CD4-positive, alpha-beta T cell treated with Interleukin-17A for 1 hour (primary cell): ENCODE data around the gene LST1.
"Not testable (repeated sequence)": the region's sequence is repeated elsewhere in the genome, so short reads cannot be mapped to it uniquely, and the experiment has no call there.

Experiments
- DNase-seq: peaks from one replicate; pipeline ENCODE4 v3.0.0-alpha.2; 2020

LST1 gene

DNA sequence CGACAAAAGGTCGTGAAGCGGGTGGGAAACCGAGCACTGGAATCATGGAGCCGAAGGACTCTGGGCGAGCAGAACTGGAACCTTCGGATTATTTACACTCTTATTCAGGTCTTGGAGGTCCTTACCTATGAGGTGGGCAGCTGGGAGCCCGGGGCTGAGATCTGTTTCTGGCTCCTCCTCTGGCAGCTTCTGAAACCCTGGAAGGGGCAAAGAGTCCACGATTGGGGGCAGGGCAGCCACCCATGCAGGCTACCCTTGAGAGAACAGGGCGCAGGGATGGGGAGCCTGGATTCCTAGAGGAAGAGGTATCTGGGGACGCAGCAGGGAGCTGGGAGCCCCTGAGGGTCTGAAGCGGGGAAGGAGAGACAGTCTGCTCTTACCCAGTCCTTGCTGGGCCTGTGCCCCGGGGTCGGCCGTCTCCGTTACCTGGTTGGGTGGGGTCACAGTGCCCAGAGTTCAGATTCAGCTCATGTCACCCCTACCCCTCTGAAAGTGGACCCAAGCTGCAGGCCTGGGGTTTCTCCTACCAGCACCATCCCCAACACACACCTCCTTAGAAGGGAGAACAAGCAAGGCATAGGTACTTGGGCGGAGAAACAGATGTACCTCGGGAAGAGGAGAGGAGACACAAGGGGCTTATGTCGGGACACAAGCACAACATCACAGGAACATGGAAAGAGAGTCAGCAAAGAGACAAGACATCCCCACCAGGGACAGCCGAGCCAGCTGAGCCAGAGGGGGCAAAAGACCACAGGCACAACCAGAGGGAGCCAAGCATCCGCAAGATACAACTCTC, 4.4 kb upstream of the LST1 start:
- no peak for DNase-seq

DNA sequence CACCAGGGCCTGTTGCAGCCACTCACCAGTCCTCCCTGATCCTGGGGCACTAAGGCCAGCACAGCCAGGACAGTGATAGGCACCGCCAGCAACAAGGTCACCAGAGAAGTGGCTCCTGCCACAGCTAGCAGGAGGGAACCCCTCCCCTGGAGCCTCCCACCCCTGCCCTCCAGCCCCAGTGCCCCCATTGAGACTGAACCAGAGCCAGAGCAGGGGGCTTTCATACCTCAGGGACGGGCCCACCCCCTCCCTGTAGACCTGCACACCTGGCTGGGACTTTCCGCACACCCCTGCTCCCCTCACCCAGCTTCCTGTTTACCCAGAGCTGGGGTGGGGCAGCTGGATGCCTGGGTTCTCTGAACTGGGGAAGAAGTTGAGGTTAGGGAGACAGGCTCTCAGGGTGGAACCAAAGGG, 3.8 kb upstream of the LST1 start, which contains the start of gene LTB:
TSS of gene LTB (minus strand) at position 195 of the 414 bp plus-strand sequence. CDS start at position 188, 7 bp downstream.
- peak; percentile 85 for DNase-seq

DNA sequence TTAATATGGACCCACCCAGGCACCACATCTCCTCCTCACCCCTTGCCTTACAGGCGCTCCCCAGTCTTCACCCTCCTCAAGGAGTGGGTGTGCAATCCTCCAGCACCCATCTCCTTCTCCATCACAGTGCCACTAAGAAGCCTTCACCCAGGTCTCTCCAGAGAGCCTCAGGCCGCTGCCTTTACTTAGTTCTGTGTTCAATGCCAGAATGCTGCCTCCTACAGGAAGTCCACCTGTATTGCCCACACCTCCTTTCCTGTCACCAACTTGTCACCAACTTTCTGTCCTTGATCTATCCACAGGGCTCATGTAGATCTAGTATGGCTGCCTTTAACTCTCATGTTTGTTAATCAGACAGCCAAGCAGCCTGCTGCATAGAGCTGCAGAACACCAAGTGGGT, 586 bp upstream of the LST1 start:
- DNase-seq = peak; percentile 73

DNA sequence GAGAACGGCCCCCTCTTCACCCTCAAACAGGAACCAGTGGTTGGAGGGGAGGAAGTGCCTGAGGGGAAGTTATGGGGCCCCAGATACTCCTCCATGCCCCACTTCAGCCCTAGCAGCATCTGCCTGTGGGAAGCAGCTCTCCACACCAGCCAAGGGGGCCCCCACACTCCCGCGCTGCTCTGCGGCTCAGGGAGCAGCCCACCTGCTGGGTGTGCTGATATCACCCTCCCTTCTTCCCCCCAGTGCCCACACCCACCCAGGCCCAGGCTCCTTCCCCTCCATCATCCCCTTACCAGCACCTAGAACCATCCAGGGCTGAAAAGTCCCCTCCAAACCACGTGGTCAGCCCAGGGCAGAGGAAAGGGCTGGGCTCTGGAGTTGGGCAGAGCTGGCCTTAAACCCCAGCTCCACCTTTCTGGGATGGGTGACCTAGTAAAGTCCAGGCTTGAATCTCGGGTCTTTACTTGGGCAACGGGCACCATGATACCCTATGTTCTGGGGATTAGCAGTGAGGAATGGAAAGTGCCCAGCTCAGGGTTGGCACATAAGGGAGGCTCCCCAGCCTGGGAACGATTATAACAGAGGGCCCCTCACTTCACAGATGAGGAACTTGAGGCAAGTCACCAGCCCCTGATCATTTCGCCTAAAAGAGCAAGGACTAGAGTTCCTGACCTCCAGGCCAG, 663 bp downstream of the LST1 start:
- peak; percentile 54 for DNase-seq

DNA sequence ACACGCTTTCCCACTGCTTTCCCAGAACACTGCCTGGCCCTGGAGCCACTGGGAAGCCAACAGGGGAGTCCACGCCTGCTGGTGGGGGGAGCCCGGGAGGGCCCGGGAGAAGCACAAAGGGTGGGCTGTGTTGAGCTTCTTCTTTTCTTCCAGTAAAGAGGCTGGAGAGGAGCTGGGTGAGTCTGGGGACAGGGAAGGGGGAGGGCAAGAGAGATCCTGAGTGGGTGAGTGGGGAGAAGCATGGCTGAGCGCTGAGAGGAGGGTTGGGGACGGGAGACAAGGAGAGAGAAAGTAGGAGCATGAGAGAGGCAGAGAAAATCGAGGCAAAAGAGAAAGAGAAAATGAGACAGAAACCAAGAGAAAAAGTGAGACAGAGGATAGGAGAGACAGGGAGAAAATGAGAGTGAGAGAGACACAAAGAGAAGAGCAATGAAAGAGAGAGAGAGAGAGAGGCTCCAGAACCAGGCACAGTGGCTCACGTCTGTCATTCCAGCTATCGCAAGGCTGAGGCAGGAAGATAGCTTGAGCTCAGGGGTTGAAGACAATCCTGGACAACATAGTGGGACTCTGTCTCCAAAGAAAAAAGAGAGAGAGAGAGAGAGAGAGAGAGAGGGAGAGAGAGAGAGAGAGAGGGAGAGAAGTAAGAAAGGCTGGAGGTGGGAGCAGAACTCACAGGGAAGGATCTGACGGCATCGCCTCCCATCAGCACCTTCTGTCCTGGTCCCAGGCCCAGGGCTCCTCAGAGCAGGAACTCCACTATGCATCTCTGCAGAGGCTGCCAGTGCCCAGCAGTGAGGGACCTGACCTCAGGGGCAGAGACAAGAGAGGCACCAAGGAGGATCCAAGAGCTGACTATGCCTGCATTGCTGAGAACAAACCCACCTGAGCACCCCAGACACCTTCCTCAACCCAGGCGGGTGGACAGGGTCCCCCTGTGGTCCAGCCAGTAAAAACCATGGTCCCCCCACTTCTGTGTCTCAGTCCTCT, 2.0 kb downstream of the LST1 start:
- no peak for DNase-seq

DNA sequence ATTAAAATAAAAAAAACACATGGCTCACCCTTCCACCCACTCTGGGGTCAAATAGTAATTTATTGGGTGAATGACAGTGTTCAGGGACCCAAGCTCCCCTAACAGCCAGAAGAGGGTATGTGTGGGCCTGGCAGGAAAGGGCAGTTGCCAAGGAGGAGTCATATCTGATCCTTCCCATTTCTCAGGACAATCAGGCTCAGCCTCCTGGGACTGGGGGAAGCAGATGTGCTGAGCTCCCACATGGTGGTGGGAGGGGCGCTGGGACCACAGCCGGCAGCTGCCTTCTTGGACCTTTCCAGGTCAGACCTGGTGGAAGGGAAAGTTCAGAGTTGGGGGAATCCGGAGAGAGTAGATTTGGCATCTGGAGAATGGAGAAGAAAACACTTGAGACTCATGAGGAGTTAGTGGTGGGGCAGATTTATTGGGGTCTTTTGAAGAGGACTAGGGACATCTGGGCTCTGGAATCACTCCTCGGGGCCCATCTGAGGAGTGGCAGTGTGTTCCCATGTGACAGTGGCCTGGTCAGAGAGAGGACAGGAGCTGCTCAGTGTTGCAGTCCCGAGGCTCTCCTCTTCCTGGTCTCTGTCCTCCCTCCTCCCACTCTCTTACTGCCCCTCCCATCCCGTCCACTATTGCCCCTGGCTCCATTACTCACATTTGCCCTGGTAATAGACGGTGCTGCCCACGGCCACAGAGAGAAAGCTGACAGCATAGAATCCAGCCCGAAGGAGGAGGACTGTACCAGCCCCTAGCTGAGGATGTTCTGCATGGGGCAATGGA, 3.0 kb downstream of the LST1 start:
- no peak for DNase-seq

DNA sequence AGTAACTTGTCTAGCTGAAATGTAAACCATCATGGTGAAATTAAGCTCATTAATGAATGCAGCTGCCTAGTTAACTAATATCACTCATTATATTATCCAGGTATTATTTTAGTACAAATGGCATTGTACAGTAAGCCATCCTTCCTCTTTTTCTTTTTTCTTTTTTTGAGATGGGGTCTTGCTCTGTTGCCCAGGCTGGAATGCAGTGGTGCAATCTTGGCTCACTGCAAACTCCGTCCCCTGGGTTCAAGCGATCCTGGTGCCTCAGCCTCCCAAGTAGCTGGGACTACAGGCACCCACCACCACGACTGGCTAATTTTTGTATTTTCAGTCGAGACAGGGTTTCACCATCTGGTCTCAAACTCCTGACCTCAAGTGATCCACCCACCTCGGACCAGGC, 4.6 kb downstream of the LST1 start:
- DNase-seq = not testable (repeated sequence)

DNA sequence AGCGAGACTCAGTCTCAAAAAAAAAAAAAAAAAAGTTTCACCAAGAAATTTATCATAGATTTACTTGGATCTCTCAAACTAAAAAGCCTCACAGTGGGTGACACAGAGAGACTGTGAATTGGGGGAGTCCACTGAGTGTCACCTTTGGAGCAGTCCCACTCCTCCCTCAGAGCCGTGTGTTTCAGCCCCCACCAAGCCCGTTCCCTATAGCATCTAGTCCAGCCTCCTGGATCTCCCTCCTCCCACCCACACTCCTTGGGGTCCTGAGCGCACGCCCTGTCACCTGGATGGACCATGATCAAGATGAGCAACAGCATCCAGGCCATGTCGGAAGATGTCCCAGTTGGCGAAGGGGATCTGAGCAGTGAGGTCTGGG, 6.3 kb downstream of the LST1 start:
- DNase-seq = no peak

DNA sequence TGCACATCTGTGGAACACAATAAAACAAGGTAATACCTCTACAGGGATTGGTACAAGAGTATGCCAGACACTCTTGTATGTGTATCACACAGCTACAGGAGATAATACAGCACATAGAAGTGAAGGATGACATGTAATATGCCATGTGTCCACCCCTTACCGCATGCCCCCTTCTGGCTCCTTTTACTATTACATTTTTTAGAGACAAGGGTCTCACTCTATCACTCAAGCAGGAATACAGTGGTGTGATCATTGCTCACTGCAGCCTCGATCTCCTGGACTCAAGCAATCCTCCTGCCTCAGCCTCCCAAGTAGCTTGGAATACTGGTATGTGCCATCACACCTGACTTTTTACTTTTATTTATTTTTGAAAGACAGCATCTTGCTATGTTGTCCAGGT, 10.9 kb downstream of the LST1 start:
- DNase-seq = peak; percentile 85

DNA sequence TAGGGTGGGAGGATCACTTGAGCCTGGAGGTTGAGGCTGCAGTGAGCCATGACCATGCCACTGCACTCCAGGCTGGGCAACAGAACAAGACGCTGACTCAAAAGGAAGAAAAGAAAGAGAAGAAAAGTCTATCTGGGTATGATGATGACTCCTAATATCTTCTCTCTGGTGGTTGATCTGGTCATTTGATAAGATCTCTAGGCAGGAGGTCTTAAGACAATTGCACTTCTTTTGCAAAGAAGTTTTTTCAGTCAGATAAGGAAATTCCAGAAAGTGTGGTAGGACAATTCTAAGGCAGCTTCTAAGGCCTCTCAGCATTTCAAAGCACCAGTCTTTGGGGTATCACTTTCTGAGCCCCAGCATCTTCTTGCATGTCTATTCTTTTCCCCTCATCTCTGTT, 21.2 kb downstream of the LST1 start:
- no peak for DNase-seq

DNA sequence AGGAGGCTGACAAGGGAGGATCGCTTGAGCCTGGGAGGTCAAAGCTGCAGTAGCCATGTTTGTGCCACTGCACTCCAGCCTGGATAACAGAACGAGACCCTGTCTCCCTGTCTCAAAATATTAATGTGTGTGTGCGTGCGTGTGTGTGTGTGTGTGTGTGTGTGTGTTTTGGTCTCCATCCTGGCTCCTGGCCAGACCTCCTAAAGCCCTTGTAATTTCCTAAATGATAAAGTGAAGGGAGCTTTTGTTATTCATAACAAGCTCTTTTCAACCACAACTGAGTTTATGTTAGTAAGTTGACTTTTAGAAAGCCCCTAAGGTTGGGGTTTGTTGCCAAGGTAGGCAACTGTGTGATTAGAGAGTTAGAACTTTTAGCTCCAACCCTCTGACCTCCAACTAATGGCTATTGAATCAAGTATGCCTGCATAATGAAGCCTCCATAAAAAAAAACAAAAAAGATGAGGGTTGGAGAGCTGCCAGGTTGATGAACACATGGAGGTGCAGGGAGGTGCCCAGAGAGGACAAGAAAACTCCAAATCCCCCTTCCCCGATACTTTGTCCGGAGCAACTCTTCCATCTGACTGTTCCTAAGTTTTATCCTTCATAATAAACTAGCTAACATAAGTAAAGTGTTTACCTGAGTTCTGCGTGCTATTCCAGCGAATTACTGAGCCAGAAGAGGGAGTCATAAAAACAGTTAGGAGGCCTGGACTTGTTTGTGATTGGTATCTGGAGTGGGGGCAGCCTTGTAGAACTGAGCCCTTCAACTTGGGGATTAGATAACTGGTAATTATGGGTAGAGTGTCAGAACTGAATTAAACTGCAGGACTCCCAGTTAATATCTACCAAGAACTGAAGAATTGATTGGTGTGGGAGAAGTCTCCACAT, 23.7 kb downstream of the LST1 start:
- no peak for DNase-seq

DNA sequence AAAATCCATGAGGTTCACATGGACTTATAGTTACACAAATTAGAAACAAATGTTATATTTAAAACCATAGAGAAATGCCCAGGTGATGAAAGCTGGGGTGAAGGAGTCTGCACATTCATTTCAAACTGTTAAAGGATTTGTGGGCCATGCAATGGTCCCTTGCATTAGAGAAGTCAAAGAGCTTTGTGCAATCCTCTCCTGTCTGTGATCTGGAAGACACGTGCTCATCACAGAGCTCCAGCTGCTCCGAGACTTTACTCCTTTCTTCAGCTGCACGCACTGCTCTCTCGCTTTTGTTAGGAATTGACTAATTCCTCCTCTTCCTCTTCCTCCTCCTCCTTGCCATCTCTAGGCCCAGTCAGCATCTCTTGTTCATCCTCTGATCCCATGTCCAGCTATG, 24.9 kb downstream of the LST1 start:
- DNase-seq = no peak

DNA sequence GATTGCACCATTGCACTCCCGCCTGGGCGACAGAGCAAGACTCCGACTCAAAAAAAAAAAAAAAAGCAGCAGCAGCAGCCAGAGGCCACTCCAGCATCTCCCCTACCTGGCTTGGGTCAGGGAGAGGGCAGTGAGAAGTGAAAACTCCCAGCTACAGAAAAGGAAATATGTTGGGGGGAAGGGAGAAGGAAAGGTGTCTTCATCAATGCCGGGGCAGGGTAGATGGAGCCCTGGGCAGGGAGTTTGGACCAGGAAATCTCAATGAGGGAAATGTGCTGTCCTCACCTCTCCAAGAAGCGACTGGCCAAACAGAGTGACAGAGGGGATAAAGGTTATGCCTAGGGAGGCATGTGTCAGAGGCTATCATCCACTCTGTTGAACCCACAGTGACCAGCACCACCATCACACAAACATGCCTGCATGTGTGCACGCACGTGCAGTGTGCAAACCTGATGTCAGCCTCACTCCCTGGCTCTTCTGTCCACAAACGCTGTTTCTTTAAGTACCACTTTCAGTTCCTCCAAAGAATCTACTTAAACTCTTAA, 28.1 kb downstream of the LST1 start:
- DNase-seq = no peak

DNA sequence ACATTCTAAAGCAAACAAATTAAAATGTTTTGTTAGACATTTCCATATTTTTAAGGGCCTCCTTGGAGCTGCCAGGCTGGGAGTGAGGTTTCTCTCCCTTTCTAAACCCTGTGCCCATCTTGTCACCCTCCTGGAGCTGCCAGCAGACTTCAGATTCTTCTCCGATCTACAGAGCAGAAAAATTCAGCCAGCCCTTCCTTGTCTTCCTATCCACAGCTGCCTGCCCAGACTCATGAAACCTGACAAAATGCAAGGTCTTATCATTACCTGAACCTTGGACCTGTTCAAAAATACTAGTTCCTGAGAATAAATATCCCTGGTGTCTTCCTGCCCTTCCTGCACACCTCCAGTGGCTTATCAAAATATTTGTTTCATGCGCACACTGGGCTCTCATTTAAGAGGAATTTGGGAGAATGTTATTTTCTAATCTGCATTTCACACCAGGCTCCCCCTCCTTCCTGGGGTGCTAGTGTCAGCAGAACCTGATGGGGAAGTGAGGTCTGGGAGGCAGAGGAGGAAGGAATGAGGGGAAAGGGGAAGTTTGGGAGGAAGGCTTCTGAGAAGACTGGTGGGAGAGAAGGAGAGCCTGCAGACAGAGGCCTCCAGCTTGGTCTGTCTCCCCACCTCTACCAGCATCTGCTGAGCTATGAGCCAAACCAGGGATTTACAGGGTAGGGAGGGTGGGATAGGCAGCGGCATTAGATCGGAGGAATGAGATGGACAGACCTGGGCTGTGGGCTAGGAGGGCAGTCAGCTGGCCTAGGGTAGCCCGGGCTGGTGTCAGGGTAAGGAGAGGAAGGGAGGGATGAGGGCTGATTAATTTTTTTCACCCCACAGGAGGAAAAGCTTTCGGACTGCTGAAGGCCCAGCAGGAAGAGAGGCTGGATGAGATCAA, 28.9 kb downstream of the LST1 start, which contains the start of gene AIF1:
TSS of gene AIF1 (plus strand) at position 551 of the 895 bp plus-strand sequence. CDS start at position 647, 96 bp downstream.
- no peak for DNase-seq

DNA sequence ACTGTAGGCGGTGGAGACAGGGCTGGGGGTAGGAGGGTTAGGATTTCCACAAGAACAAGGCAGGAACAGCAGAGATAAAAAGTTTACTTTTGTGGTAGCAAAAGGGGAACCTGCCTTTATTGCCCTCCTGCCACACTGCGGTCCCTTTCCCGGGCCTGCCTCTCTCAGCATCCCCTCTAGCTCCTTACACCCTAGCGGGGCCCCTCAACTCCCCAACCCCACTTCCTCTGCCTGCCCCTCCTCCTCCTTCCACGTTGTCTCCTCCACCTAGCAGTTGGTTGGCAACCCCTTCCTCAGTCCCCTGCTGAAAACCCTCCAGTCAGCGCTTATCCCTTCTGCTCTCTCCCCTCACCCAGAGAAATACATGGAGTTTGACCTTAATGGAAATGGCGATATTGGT, 29.7 kb downstream of the LST1 start:
- no peak for DNase-seq

DNA sequence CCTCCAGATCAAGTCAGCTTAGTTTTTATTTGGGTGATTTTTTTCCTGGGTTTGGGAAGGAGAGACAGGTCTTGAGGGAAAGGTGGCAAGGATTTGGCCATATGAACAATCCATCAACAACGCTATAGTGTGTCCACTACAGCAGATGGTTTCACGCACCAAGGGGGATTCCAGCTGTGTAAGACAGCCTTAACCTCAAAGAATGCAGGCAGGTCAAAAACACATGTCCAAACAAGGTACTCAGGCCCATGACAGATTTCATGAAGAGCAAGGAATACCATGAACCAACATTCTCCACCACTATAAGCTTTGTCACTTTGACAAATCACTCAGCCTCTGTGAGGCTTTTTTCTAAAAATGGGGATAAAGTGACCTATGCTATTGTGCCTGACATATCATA, 30.9 kb downstream of the LST1 start:
- DNase-seq = no peak

DNA sequence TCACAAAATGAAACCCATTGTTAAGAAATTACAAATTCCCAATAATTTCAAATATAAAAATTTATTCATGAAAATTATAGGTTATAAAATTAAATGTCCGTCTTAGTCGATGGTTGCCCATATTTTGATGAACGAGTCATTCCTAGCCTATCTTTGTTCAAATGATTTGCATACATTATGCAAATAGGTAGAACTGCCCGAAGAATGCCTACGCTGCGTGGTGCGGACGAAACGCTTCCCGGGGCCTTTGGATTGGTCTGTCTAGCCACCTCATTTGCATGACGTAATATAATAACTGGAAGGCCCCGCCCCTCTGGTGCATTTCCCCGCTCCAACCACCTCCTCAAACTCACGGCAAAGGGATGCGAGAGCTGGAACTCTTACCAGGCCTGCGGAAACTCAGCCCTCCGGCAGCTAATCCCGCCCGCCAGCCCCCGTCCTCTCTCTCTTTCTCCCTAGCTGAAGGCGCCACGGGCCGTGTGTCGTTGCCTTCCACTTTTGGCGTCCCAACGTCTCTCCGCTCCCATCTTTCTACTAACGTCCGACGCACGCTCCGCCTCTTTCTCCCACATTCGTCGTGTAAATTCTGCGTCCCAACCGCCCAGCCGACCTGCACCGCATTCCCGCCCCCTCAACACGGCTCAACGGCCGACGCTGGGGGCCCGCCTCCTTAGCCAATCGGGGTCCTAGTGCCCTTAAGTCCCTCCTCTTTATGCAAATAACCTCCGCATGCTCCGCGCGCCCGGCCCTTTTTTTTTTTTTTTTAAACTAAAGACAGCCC, 33.9 kb downstream of the LST1 start:
- peak; percentile 99 for DNase-seq

DNA sequence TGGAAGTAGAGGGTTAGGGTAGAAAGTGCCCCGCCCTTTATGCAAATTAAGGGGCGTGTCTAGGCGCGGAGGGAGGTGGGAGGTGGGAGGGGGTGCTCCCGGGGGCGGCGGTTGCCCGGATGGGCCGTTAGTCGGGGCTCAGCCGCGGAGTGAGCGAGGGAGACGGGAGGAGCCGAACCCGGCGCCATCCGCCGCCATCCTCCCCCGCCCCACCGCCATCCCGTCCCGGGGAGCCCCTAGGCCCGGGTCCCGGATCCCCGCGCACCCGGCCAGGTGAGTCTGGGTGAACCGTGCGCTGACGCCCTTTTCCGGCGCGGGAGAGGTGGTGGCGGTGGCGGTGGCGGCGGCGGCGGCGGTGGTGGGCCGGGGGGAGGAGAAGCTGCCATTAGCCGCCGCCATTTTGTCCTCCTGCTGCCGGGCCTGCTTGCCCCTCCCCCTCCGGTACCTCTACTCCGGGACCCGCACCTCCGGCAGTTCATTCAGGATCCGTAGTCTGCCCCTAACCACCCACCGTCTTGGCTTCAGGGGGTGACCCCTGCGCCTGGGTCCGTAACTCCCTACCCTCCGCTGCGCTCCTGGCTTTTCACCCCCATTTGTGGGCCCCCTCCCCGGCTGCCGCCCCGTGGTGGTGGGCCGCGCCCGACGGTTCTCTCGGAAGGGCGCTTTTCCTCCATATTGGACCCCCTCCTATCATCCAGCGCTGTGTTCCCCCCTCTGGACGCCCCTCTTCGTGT, 34.7 kb downstream of the LST1 start, which contains the start of gene PRRC2A:
TSS of gene PRRC2A (plus strand) at position 130 of the 734 bp plus-strand sequence. CDS start 2,075 bp downstream, outside the sequence.
- DNase-seq = no peak
